ENCODE results near the gene ZC3H18. TPM values are rescaled to one million over a fixed set of nuclear protein-coding genes. Genes with fewer than 3 reads are reported as not detected.
A peak's percentile ranks its signal among the peaks of the same experiment; 100 is the strongest.

The ZC3H18 gene
- polyA plus RNA-seq, 6 donors from 2014 or later: 2.5 to 21.7 (median 9.0) TPM

DNA sequence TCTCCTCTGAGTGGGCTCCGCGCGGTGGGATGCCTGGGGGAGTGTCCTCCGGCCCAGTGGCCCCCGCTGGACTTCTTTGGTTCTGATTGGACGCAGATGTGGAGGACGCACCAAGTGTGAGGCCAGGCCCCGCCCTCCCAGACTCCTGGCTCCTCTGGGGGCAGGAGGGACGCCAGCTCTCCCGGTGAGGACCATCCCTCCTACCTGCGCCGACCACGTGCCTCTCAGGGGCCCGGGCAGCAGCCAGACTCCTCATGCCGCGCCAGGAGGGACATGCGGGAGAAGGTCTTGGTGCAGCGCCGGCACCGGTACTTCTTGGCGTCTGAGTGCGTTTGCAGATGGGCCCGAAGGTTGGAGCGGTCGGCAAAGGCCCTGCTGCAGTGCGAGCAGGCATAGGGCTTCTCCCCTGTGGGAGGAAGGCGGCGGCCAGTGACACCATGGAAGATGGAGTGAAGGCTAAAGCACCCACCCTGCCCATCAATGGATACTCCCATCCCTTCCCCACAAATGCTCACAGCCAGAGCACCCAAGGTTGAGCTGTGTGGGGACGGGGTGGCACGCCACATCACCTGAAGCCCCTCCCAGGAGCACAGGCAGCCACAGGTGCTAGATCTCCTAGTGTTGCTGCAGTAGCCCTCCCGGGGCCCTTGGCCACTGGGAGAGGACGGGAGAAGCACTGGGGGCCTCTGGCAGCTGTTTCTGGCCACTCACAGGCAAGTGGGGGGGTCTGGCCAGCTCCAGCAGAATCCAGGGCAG, 108.2 kb downstream of the ZC3H18 start:
- Mint-ChIP-seq H3K27me3 (no peaks in the 10 kb centered on the region), H3K27ac (no peak overlapping the region), H3K9me3 (no peaks in the 10 kb centered on the region), H3K4me1 (peaks cover 20 to 31% (median 23%) of the 10 kb centered on the region in 3 donors), H3K4me3 (no peak overlapping the region), H3K36me3 (no peaks in the 10 kb centered on the region)
- no peak for ATAC-seq (ENCODE audit: low read depth in 2 of 2)
- DNase-seq: no peak

DNA sequence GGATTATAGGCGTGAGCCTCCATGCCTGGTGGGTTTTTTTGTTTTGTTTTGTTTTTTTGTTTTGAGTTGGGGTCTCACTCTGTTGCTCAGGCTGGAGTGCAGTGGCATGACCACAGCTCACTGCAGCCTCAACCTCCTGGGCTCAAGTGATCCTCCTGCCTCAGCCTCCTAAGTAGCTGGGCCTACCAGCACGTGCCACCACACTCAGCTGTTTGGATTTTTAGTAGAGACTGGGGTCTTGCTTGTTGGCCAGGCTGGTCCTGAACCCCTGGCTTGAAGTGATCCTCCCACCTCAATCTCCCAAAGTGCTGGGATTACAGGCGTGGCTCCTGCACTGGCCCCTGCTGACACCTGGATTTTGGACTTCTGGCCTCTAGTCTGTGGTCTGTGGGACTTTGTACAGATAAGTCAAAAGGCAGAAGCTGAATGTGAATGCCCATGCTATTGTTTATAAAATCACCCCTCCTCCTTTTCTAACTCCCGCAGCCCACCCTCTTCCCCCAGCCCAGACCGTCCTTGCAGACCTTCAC, 110.4 kb downstream of the ZC3H18 start:
- H3K36me3 Mint-ChIP-seq: no peaks in the 10 kb centered on the region
- H3K4me3 Mint-ChIP-seq: peak overlapping the region in 6 of 8 donors; percentile 73 to 95 (median 88)
- no peak for DNase-seq
- H3K9me3 Mint-ChIP-seq: no peaks in the 10 kb centered on the region
- no peak for ATAC-seq (ENCODE audit: low read depth in 2 of 2)
- peaks cover 21 to 52% (median 37%) of the 10 kb centered on the region in 3 donors for H3K4me1 Mint-ChIP-seq
- peak overlapping the region in 3 of 6 donors; percentile 76 to 100 (median 92) for H3K27ac Mint-ChIP-seq
- H3K27me3 Mint-ChIP-seq: no peaks in the 10 kb centered on the region

DNA sequence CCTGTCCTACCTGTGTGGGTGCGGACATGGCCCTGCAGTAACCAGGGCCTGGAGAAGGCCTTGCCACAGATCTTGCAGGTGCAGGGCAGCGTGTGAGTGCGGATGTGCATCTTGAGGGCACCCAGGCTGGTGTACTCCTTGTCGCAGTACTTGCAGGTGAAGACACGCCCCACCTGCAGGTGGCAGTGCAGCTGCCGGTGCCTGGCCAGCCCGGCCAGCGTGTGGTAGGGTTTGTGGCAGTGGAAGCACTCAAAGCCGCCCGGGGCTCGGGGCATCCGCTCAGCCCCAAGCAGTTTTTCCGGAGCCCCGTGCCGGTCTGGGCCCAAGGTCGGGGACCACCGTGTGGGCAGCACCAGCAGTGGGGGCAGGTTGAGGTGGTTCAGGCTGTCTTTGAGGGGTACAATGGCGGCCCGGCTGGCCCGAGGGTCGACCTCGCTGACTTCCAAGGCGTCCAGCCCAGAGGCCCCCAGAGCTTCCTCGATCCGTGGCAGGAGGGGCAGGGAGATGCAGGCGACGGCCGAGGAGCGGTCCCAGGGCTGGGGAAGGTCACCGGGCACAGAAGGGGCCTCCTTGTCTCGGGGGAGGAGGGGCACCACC, 111.0 kb downstream of the ZC3H18 start:
- Mint-ChIP-seq H3K27me3 (no peaks in the 10 kb centered on the region), H3K9me3 (no peaks in the 10 kb centered on the region), H3K36me3 (no peaks in the 10 kb centered on the region), H3K4me1 (peaks cover 21 to 50% (median 37%) of the 10 kb centered on the region in 3 donors), H3K27ac (peak overlapping the region in 5 of 6 donors; percentile 91 to 100 (median 98)), H3K4me3 (peak overlapping the region; percentile 73 to 95 (median 88))
- ATAC-seq (ENCODE audit: low read depth in 2 of 2) (peak; percentile 20 to 24), DNase-seq (peak; percentile 33)

Other genes with a start within 250 kb of the ZC3H18 start
- gene ZNF469, start 187.4 kb upstream of the ZC3H18 start, polyA plus RNA-seq (ENCODE audit: low read depth in 6 of 6): under 1 TPM in 5 of 6 donors, not detected in 1; 0.08 to 0.44 (median 0.15) TPM
- under 1 TPM; 0.09 to 0.46 (median 0.28) TPM for gene ZFPM1, start 117.1 kb upstream of the ZC3H18 start, polyA plus RNA-seq (ENCODE audit: low read depth in 6 of 6)
- gene IL17C, start 68.2 kb downstream of the ZC3H18 start, polyA plus RNA-seq (ENCODE audit: low read depth in 6 of 6): 1 to 10 TPM in 1 of 6 donors, under 1 TPM in 3, not detected in 2; 0.39 to 1.3 (median 0.86) TPM
- gene CYBA, start 80.7 kb downstream of the ZC3H18 start, polyA plus RNA-seq (ENCODE audit: low read depth in 6 of 6): 1,000 to 10,000 TPM; 1,408 to 2,468 (median 1,616) TPM
- gene MVD, start 92.7 kb downstream of the ZC3H18 start, polyA plus RNA-seq (ENCODE audit: low read depth in 6 of 6): 10 to 100 TPM in 5 of 6 donors, 1 to 10 TPM in 1; 9.7 to 36.1 (median 18.2) TPM
- gene SNAI3, start 116.1 kb downstream of the ZC3H18 start, polyA plus RNA-seq (ENCODE audit: low read depth in 6 of 6): 1 to 10 TPM; 1.4 to 9.0 (median 5.9) TPM
- gene RNF166, start 136.0 kb downstream of the ZC3H18 start, polyA plus RNA-seq (ENCODE audit: low read depth in 6 of 6): 10 to 100 TPM; 28.0 to 42.5 (median 33.0) TPM
- gene CTU2, start 136.1 kb downstream of the ZC3H18 start, polyA plus RNA-seq (ENCODE audit: low read depth in 6 of 6): 10 to 100 TPM in 5 of 6 donors, 1 to 10 TPM in 1; 9.8 to 16.8 (median 13.1) TPM
- gene PIEZO1, start 214.8 kb downstream of the ZC3H18 start, polyA plus RNA-seq (ENCODE audit: low read depth in 6 of 6): 10 to 100 TPM in 2 of 6 donors, 1 to 10 TPM in 4; 4.0 to 17.2 (median 6.2) TPM
- under 1 TPM in 5 of 6 donors, not detected in 1; 0.08 to 0.27 (median 0.17) TPM for gene CDT1, start 233.4 kb downstream of the ZC3H18 start, polyA plus RNA-seq (ENCODE audit: low read depth in 6 of 6)
- 100 to 1,000 TPM; 330 to 484 (median 384) TPM for gene APRT, start 241.5 kb downstream of the ZC3H18 start, polyA plus RNA-seq (ENCODE audit: low read depth in 6 of 6)

Data from naive B cell (primary cell).